SK-N-SH treated with all-trans-retinoic acid at 6 μM for 48 hours (cell line): ENCODE data around the gene GPM6B.

Experiments
- GLIS3 ChIP-seq: fragments of 250-450 bp; sonication (Bioruptor Pico); IDR thresholded peaks from 2 replicates; pipeline ENCODE4 v1.5.0; 2020; ENCODE audit warnings: mild to moderate bottlenecking, moderate library complexity
- PATZ1 ChIP-seq: fragments of 250-450 bp; sonication (Bioruptor Pico); IDR thresholded peaks from 2 replicates; pipeline ENCODE4 v1.8.0; 2020; ENCODE audit warnings: mild to moderate bottlenecking, moderate library complexity, borderline replicate concordance
- PPARA ChIP-seq: fragments of 250-450 bp; sonication (Bioruptor Pico); IDR thresholded peaks from 2 replicates; pipeline ENCODE4 v1.5.0; 2020; ENCODE audit warnings: mild to moderate bottlenecking, borderline replicate concordance
- TCF4 ChIP-seq: fragments of 250-450 bp; sonication (Bioruptor Pico); IDR thresholded peaks from 2 replicates; pipeline ENCODE4 v1.8.0; 2021; ENCODE audit warnings: mild to moderate bottlenecking, moderate library complexity, borderline replicate concordance
- ZC3H10 ChIP-seq: fragments of 250-450 bp; sonication (Bioruptor Pico); IDR thresholded peaks from 2 replicates; pipeline ENCODE4 v1.5.1; 2021; ENCODE audit warnings: mild to moderate bottlenecking, moderate library complexity
- ZFP3 ChIP-seq: fragments of 250-450 bp; sonication (Bioruptor Pico); IDR thresholded peaks from 2 replicates; pipeline ENCODE4 v1.5.0; 2020; ENCODE audit warnings: mild to moderate bottlenecking, moderate library complexity
- ZFP30 ChIP-seq: fragments of 450-650 bp; formaldehyde crosslinking; IDR thresholded peaks from 2 replicates; pipeline ENCODE4 v1.5.0; 2022; ENCODE audit warnings: mild to moderate bottlenecking, moderate library complexity
- ZNF565 ChIP-seq: fragments of 450-650 bp; formaldehyde crosslinking; conservative IDR thresholded peaks from 2 replicates; pipeline ENCODE4 v1.5.0; 2020; ENCODE audit warnings: low read depth, mild to moderate bottlenecking, moderate library complexity
- ZNF8 ChIP-seq: fragments of 450-650 bp; formaldehyde crosslinking; IDR thresholded peaks from 2 replicates; pipeline ENCODE4 v1.5.0; 2020; ENCODE audit warnings: mild to moderate bottlenecking, moderate library complexity
- TF ChIP-seq, protein P1 (sequence below): fragments of 250-450 bp; sonication (Bioruptor Pico); IDR thresholded peaks from 2 replicates; pipeline ENCODE4 v1.5.1; 2020; ENCODE audit warnings: low read depth, mild to moderate bottlenecking, moderate library complexity

DNA sequence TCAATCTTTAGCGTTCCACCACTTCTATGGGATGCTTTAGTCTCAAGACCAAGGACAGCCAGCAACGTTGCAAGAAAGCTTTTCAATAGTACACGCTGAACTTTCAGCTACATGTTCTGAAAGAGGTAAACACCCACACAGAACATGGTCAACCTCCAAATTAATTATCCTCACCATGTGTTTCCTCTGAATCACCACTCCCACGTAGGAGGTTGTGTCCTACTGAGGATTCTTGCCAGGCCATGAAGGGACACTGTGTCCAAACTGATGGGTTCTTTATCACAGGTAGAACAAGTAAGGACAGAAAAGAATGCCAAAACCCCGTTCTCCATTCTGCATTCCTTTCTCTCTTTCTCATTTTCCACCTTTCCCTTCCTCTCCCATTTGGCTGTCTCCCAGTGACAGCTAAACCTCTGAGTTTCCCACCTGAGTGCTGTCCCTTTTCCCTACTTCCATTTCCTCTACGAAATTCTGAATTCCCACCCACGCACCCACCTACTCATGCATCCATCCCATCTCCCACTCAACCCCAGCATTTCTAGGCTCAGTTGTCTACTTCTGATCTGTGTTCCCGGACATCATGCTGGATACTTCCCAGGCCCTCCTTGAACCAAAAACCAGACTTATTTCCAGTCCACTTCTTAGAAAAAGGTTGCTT is 29.0 kb upstream of the GPM6B start:
- no peak for TF ChIP-seq GLIS3 (CRISPR knock-in tag)
- no peak for TF ChIP-seq ZC3H10
- TF ChIP-seq, protein P1, sequence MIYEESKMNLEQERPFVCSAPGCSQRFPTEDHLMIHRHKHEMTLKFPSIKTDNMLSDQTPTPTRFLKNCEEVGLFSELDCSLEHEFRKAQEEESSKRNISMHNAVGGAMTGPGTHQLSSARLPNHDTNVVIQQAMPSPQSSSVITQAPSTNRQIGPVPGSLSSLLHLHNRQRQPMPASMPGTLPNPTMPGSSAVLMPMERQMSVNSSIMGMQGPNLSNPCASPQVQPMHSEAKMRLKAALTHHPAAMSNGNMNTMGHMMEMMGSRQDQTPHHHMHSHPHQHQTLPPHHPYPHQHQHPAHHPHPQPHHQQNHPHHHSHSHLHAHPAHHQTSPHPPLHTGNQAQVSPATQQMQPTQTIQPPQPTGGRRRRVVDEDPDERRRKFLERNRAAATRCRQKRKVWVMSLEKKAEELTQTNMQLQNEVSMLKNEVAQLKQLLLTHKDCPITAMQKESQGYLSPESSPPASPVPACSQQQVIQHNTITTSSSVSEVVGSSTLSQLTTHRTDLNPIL (CRISPR knock-in tag): no peak
- no peak for TF ChIP-seq ZNF8 (CRISPR knock-in tag)
- TF ChIP-seq TCF4 (CRISPR knock-in tag): no peak
- no peak for TF ChIP-seq PPARA
- no peak for TF ChIP-seq ZFP3
- no peak for TF ChIP-seq PATZ1 (CRISPR knock-in tag)
- TF ChIP-seq ZNF565 (CRISPR knock-in tag): no peak
- no peak for TF ChIP-seq ZFP30 (CRISPR knock-in tag)
